ENCODE results near the gene RBBP6.

GRCh38 chr16:24511792-24512191, 27.6 kb upstream of the RBBP6 start:
- TF ChIP-seq CTCF (conservative IDR thresholded peaks at IDR 0.05; ENCODE audit: low read depth, low read length), result no peak
- TF ChIP-seq EZH2phosphoT487 (IDR thresholded peaks at IDR 0.05; ENCODE audit: borderline replicate concordance, low read length), result no peak

All from PC-3 (cell line).